GM23248 (cell line): ENCODE measurements around the gene RERE. TPM values are rescaled to one million over a fixed set of nuclear protein-coding genes. Genes with fewer than 3 reads are reported as not detected.

ENCODE experiments used
- DNase-seq: peaks from one replicate; pipeline ENCODE4 v3.0.0-alpha.2; 2015
- H2AFZ ChIP-seq: fragments of 200-600 bp; sonication (generic); 2 replicates; pipeline ENCODE4 v1.6.1; 2016; ENCODE audit warnings: antibody characterized with exemption
- H3F3A ChIP-seq: fragments of 200-600 bp; sonication (generic); 2 replicates; pipeline ENCODE4 v1.6.1; 2016; ENCODE audit warnings: mild to moderate bottlenecking, antibody characterized with exemption, mixed run types; ENCODE audit not compliant: insufficient read depth
- H3K27ac ChIP-seq: fragments of 200-600 bp; sonication (generic); 2 replicates; pipeline ENCODE4 v1.5.1; 2016; ENCODE audit warnings: mild to moderate bottlenecking
- H3K27me3 ChIP-seq: fragments of 200-600 bp; sonication (generic); replicated peaks from 2 replicates; pipeline ENCODE4 v1.6.1; 2016; ENCODE audit warnings: mild to moderate bottlenecking; ENCODE audit not compliant: insufficient read depth
- H3K36me3 ChIP-seq: fragments of 200-600 bp; sonication (generic); 2 replicates; pipeline ENCODE4 v1.6.1; 2016; ENCODE audit warnings: low read depth, mild to moderate bottlenecking
- H3K4me1 ChIP-seq: fragments of 200-600 bp; sonication (generic); 2 replicates; pipeline ENCODE4 v1.6.1; 2016; ENCODE audit warnings: mild to moderate bottlenecking; ENCODE audit not compliant: insufficient read depth
- H3K4me2 ChIP-seq: fragments of 200-600 bp; sonication (generic); one replicate; pipeline ENCODE4 v1.6.1; 2016; ENCODE audit warnings: mild to moderate bottlenecking; ENCODE audit not compliant: unreplicated experiment
- H3K4me3 ChIP-seq: fragments of 200-600 bp; sonication (generic); 2 replicates; pipeline ENCODE4 v1.5.1; 2016; ENCODE audit warnings: mild to moderate bottlenecking
- H3K79me2 ChIP-seq: fragments of 200-600 bp; sonication (generic); 2 replicates; pipeline ENCODE4 v1.6.1; 2016; ENCODE audit warnings: mild to moderate bottlenecking; ENCODE audit not compliant: insufficient read depth
- H3K9ac ChIP-seq: fragments of 200-600 bp; sonication (generic); 2 replicates; pipeline ENCODE4 v1.6.1; 2016; ENCODE audit warnings: mild to moderate bottlenecking
- H3K9me2 ChIP-seq: fragments of 200-600 bp; sonication (generic); 2 replicates; pipeline ENCODE4 v1.6.1; 2016; ENCODE audit warnings: mixed run types, mild to moderate bottlenecking, moderate library complexity; ENCODE audit not compliant: insufficient read depth
- H3K9me3 ChIP-seq: fragments of 200-600 bp; sonication (generic); one replicate; pipeline ENCODE4 v1.6.1; 2017; ENCODE audit warnings: low read depth
- H4K20me1 ChIP-seq: fragments of 200-600 bp; sonication (generic); 2 replicates; pipeline ENCODE4 v1.6.0; 2016; ENCODE audit not compliant: insufficient read depth
- EZH2 ChIP-seq: fragments of 200-600 bp; sonication (generic); IDR thresholded peaks from 2 replicates; pipeline ENCODE4 v1.6.1; 2018; ENCODE audit warnings: antibody characterized with exemption, mild to moderate bottlenecking; ENCODE audit not compliant: insufficient read depth, poor library complexity, severe bottlenecking
- EZH2phosphoT487 ChIP-seq: fragments of 200-600 bp; sonication (generic); IDR thresholded peaks from 2 replicates; pipeline ENCODE4 v1.6.1; 2018; ENCODE audit warnings: antibody characterized with exemption, moderate library complexity, mild to moderate bottlenecking, low read depth; ENCODE audit not compliant: insufficient read depth
- WGBS, 2 experiments: methylation state at CpG; one replicate each; pipeline ENCODE4 v1.1.6; 2015 to 2017; ENCODE audit warnings: low lambda C conversion rate in 2 of 2, low coverage in 1 of 2; ENCODE audit errors: missing lambda C conversion rate in 2 of 2; 5-methylcytosine and 5-hydroxymethylcytosine counted together
- in situ Hi-C: fragments of 300-500 bp; cut with MboI; formaldehyde crosslinking; loops from 2 replicates; pipeline ENCODE4 v1.15.0; 2020
- polyA plus RNA-seq: library from polyadenylated mRNA; unstranded; fragments of >200 nt; fragmentation: Nextera tagmentation; extraction: Ambion mirVana; gene quantifications from 2 replicates; pipeline ENCODE4 v1.2.1, GENCODE V29; 2016
- total RNA-seq: library from RNA; depleted of rRNA; stranded (reverse); fragments of >200 nt; shearing (Covaris generic); gene quantifications from 2 replicates; pipeline ENCODE4 v1.2.3, GENCODE V29; 2014

RERE gene
- total and polyA plus RNA-seq, 2 experiments from 2014 or later = 26.0 to 26.2 TPM

DNA sequence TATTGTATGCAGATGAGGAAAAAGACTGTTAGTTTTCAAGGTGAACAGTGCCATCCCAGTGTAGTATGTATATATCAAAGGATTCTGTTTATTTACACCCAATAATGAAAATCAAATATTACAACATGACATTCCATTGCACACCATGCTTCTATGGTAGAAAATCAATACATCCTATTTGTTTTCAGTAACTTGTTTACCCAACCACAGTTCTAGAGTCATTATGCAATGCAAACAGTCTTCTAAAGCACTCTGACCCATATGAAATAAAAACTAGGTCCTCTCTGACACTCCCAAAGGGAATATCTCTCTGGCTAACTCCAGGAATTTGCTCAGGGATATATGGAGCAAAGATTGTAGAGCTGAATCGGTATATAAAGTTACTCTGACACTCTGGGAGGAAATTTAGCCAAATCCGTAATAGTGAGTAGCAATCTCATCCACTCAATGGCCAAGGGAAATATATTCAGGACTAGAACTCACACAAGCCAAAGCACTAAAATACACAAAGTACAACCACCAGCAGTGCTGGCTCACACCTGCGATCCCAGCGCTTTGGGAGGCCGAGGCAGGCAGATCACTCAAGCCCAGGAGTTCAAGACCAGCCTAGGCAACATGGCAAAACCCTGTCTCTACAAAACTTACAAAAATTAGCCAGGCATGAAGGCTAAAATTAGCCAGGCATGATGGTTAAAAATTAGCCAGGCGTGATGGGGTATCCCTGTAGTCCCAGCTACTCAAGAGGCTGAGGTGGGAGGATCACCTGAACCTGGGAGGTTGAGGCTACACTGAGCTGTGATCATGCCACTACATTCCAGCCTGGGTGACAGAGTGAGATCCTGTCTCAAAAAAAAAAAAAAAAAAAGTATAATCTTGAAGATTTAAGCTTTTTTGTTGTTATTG is 75.2 kb downstream of the RERE start:
- TF ChIP-seq EZH2 (no peak), EZH2phosphoT487 (no peak)
- H4K20me1 ChIP-seq = no peaks in the 10 kb centered on the region
- H3K79me2 ChIP-seq = peaks cover 36% of the 10 kb centered on the region
- H3K9ac ChIP-seq = no peak overlapping the region
- in situ Hi-C loops = no loop called here
- H3K9me2 ChIP-seq = no peaks in the 10 kb centered on the region
- H3F3A ChIP-seq = peaks cover 4% of the 10 kb centered on the region; the same call in 1 of the 2 replicates
- 96 to 98% methylated on average over 6 of the region's 6 CpGs for WGBS, 2 experiments
- no peaks in the 10 kb centered on the region for H3K9me3 ChIP-seq
- no peak for DNase-seq
- peaks cover 10% of the 10 kb centered on the region for H3K4me1 ChIP-seq
- no peak overlapping the region for H3K27ac ChIP-seq
- H2AFZ ChIP-seq = no peak overlapping the region
- no peaks in the 10 kb centered on the region for H3K36me3 ChIP-seq
- no peak overlapping the region for H3K4me2 ChIP-seq
- H3K4me3 ChIP-seq = no peak overlapping the region
- no peaks in the 10 kb centered on the region for H3K27me3 ChIP-seq

DNA sequence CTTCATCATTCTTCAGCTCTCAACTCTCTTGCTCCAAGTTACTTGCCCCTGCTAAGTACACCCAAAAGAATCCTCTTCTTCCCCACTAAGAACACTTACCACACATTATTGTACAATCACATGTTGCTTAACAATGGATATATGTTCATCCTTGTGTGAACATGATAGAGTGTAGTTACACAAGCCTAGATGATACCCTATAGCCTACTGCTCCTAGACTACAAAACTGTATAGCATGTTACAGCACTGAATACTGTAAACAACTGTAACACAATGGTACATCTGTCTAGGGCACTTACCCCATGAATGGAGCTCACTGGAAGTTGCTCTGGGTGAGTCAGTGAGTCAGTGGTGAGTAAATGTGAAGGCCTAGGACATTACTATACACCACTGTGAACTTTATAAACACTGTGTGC is 77.4 kb downstream of the RERE start:
- H3K79me2 ChIP-seq = peaks cover 36% of the 10 kb centered on the region
- H3K36me3 ChIP-seq = no peaks in the 10 kb centered on the region
- no peaks in the 10 kb centered on the region for H3K9me3 ChIP-seq
- H3K27ac ChIP-seq = peak overlapping the region; percentile 61
- TF ChIP-seq EZH2 = no peak
- TF ChIP-seq EZH2phosphoT487 = no peak
- no peak overlapping the region for H3K4me3 ChIP-seq
- in situ Hi-C loops = no loop called here
- H3K9ac ChIP-seq = no peak overlapping the region
- DNase-seq = peak; percentile 84
- H4K20me1 ChIP-seq = no peaks in the 10 kb centered on the region
- H3F3A ChIP-seq = peaks cover 4% of the 10 kb centered on the region; the same call in 1 of the 2 replicates
- peaks cover 10% of the 10 kb centered on the region for H3K4me1 ChIP-seq
- H3K4me2 ChIP-seq = peak overlapping the region; percentile 48
- H3K27me3 ChIP-seq = no peaks in the 10 kb centered on the region
- no peak overlapping the region for H2AFZ ChIP-seq
- H3K9me2 ChIP-seq = no peaks in the 10 kb centered on the region

GRCh38 chr1:8739377-8739776 is 78.1 kb downstream of the RERE start:
- peaks cover 36% of the 10 kb centered on the region for H3K79me2 ChIP-seq

GRCh38 chr1:8736927-8737326 is 80.5 kb downstream of the RERE start:
- H4K20me1 ChIP-seq = no peaks in the 10 kb centered on the region
- H3K36me3 ChIP-seq = no peaks in the 10 kb centered on the region
- H3K9me3 ChIP-seq = no peaks in the 10 kb centered on the region
- H3K4me3 ChIP-seq = no peak overlapping the region
- DNase-seq = no peak
- H3K9me2 ChIP-seq = no peaks in the 10 kb centered on the region
- H3K4me1 ChIP-seq = peaks cover 10% of the 10 kb centered on the region
- peaks cover 29% of the 10 kb centered on the region for H3K79me2 ChIP-seq
- no peak overlapping the region for H3K27ac ChIP-seq
- H3F3A ChIP-seq = peaks cover 4% of the 10 kb centered on the region; the same call in 1 of the 2 replicates
- in situ Hi-C loops = loop anchor here (10.0 kb wide), 1 partner anchor 182 kb away; no protein-coding TSS in a partner anchor
- H3K27me3 ChIP-seq = no peaks in the 10 kb centered on the region
- no peak overlapping the region for H3K9ac ChIP-seq
- H2AFZ ChIP-seq = no peak overlapping the region
- TF ChIP-seq EZH2 = no peak
- TF ChIP-seq EZH2phosphoT487 = no peak
- H3K4me2 ChIP-seq = no peak overlapping the region

More at GRCh38 chr1:8739377-8739776, 78.1 kb downstream of the RERE start:
- DNase-seq = no peak
- WGBS, 2 experiments = 94 to 97% methylated on average over 4 of the region's 4 CpGs
- H3K9ac ChIP-seq = no peak overlapping the region
- H3K4me1 ChIP-seq = peaks cover 10% of the 10 kb centered on the region
- H3K4me2 ChIP-seq = no peak overlapping the region
- no peaks in the 10 kb centered on the region for H3K9me3 ChIP-seq
- in situ Hi-C loops = loop anchor here (10.0 kb wide), 1 partner anchor 185 kb away; no protein-coding TSS in a partner anchor
- no peaks in the 10 kb centered on the region for H3K9me2 ChIP-seq
- H3K27ac ChIP-seq = no peak overlapping the region
- H3K4me3 ChIP-seq = no peak overlapping the region
- H3K27me3 ChIP-seq = no peaks in the 10 kb centered on the region
- no peaks in the 10 kb centered on the region for H4K20me1 ChIP-seq
- H3K36me3 ChIP-seq = no peaks in the 10 kb centered on the region
- no peak overlapping the region for H2AFZ ChIP-seq
- no peak for TF ChIP-seq EZH2phosphoT487
- peaks cover 4% of the 10 kb centered on the region; the same call in 1 of the 2 replicates for H3F3A ChIP-seq
